ENCODE measurements around the gene GPR176.
"Not testable (repeated sequence)": the region's sequence is repeated elsewhere in the genome, so short reads cannot be mapped to it uniquely, and the experiment has no call there.

GPR176 gene

GRCh38 chr15:39935241-39935640, 15.2 kb upstream of the GPR176 start:
- no peak for DNase-seq (ENCODE audit: low read depth)

- no peak for DNase-seq (ENCODE audit: low read depth)
These were observed 14.5 kb upstream of the GPR176 start for GRCh38 chr15:39934397-39935071.

- DNase-seq (ENCODE audit: low read depth): no peak
These were observed 11.5 kb upstream of the GPR176 start for GRCh38 chr15:39931615-39932014.

- DNase-seq (ENCODE audit: low read depth): no peak
These were observed 6.5 kb upstream of the GPR176 start for GRCh38 chr15:39926526-39926925.

GRCh38 chr15:39925112-39925842, 5.2 kb upstream of the GPR176 start:
- no peak for DNase-seq (ENCODE audit: low read depth)

GRCh38 chr15:39924437-39924836, 4.4 kb upstream of the GPR176 start:
- no peak for DNase-seq (ENCODE audit: low read depth)

- DNase-seq (ENCODE audit: low read depth): no peak
These were observed 2.5 kb upstream of the GPR176 start for GRCh38 chr15:39922462-39923092.

GRCh38 chr15:39921274-39921638, 1.2 kb upstream of the GPR176 start:
- DNase-seq (ENCODE audit: low read depth): no peak

- DNase-seq (ENCODE audit: low read depth): no peak
These were observed 626 bp upstream of the GPR176 start for GRCh38 chr15:39920510-39921273.

GRCh38 chr15:39919411-39919747, 687 bp downstream of the GPR176 start:
- no peak for DNase-seq (ENCODE audit: low read depth)

- no peak for DNase-seq (ENCODE audit: low read depth)
These were observed 1.2 kb downstream of the GPR176 start for GRCh38 chr15:39918688-39919385.

GRCh38 chr15:39914977-39915376, 5.1 kb downstream of the GPR176 start:
- DNase-seq (ENCODE audit: low read depth): no peak

- no peak for DNase-seq (ENCODE audit: low read depth)
These were observed 11.1 kb downstream of the GPR176 start for GRCh38 chr15:39909007-39909406.

GRCh38 chr15:39908186-39908585, 11.9 kb downstream of the GPR176 start:
- DNase-seq (ENCODE audit: low read depth): peak; percentile 85

GRCh38 chr15:39907216-39907615, 12.8 kb downstream of the GPR176 start:
- DNase-seq (ENCODE audit: low read depth): no peak

- DNase-seq (ENCODE audit: low read depth): no peak
These were observed 16.0 kb downstream of the GPR176 start for GRCh38 chr15:39904115-39904514.

- no peak for DNase-seq (ENCODE audit: low read depth)
These were observed 21.7 kb downstream of the GPR176 start for GRCh38 chr15:39898317-39898716.

- DNase-seq (ENCODE audit: low read depth): no peak
These were observed 23.2 kb downstream of the GPR176 start for GRCh38 chr15:39896846-39897245.

GRCh38 chr15:39896101-39896500, 24.0 kb downstream of the GPR176 start:
- no peak for DNase-seq (ENCODE audit: low read depth)

GRCh38 chr15:39893051-39893450, 27.0 kb downstream of the GPR176 start:
- DNase-seq (ENCODE audit: low read depth): not testable (repeated sequence)

GRCh38 chr15:39892418-39892817, 27.6 kb downstream of the GPR176 start:
- DNase-seq (ENCODE audit: low read depth): no peak

GRCh38 chr15:39890621-39891020, 29.4 kb downstream of the GPR176 start:
- no peak for DNase-seq (ENCODE audit: low read depth)

Measured in stromal cell of bone marrow (primary cell).